ENCODE data around the gene AGT. TPM values are rescaled to one million over a fixed set of nuclear protein-coding genes. Genes with fewer than 3 reads are reported as not detected.
"Not testable (repeated sequence)": the region's sequence is repeated elsewhere in the genome, so short reads cannot be mapped to it uniquely, and the experiment has no call there.

AGT gene
- total RNA-seq, 1 experiment from 2014 or later: 1.0 TPM

GRCh38 chr1:230728710-230729392, 14.9 kb upstream of the AGT start:
- Mint-ChIP-seq H3K36me3 (no peaks in the 10 kb centered on the region), H3K4me1 (peaks cover 19% of the 10 kb centered on the region), H3K9me3 (0 out of 2 replicates have a peak, but pooled peaks cover 4% of the 10 kb centered on the region), H3K27ac (no peak overlapping the region; the same call in 1 of the 2 replicates), H3K27me3 (ENCODE audit: low read depth) (peaks cover 4% of the 10 kb centered on the region; the same call in 1 of the 2 replicates), H3K4me3 (no peak overlapping the region)
- ChIA-PET CTCF (interaction anchor here (1.6 kb wide), 1 partner anchor 31 kb away, joined by 3 read pairs; no protein-coding TSS in a partner anchor), POLR2A (no interaction called here)
- no peak for DNase-seq (ENCODE audit: low spot score)
- peak; percentile 79 for ATAC-seq
- peak; percentile 69 for TF ChIP-seq GABPB1 (CRISPR knock-in tag; IDR thresholded peaks at IDR 0.05)
- no peak for TF ChIP-seq SMAD3 (CRISPR knock-in tag; IDR thresholded peaks at IDR 0.05; ENCODE audit: borderline replicate concordance)

GRCh38 chr1:230725256-230726012, 11.5 kb upstream of the AGT start:
- H3K4me3 Mint-ChIP-seq: no peak overlapping the region
- ATAC-seq (no peak), DNase-seq (ENCODE audit: low spot score) (no peak)
- H3K9me3 Mint-ChIP-seq: peaks cover 30% of the 10 kb centered on the region
- TF ChIP-seq FOXK1 (CRISPR knock-in tag; IDR thresholded peaks at IDR 0.05) (no peak), NFATC4 (CRISPR knock-in tag; IDR thresholded peaks at IDR 0.05) (no peak), CTCF (IDR thresholded peaks at IDR 0.05) (no peak), TCF7 (CRISPR knock-in tag; IDR thresholded peaks at IDR 0.05; ENCODE audit: low read depth) (no peak), E2F1 (CRISPR knock-in tag; IDR thresholded peaks at IDR 0.05) (no peak), IRF2 (CRISPR knock-in tag; IDR thresholded peaks at IDR 0.05; ENCODE audit: borderline replicate concordance, low read depth) (no peak), STAT6 (CRISPR knock-in tag; conservative IDR thresholded peaks at IDR 0.05; ENCODE audit: low read depth) (no peak), JUN (CRISPR knock-in tag; IDR thresholded peaks at IDR 0.05) (no peak), SMAD3 (CRISPR knock-in tag; IDR thresholded peaks at IDR 0.05; ENCODE audit: borderline replicate concordance) (no peak), SMAD4 (CRISPR knock-in tag; IDR thresholded peaks at IDR 0.05) (no peak), ZNF138 (CRISPR knock-in tag; conservative IDR thresholded peaks at IDR 0.05) (no peak), NR2C2 (CRISPR knock-in tag; IDR thresholded peaks at IDR 0.05) (no peak)
- H3K27me3 Mint-ChIP-seq (ENCODE audit: low read depth): peaks cover 12% of the 10 kb centered on the region
- H3K36me3 Mint-ChIP-seq: peaks cover 19% of the 10 kb centered on the region
- ChIA-PET POLR2A (no interaction called here), CTCF (no interaction called here)
- no peak overlapping the region for H3K27ac Mint-ChIP-seq
- H3K4me1 Mint-ChIP-seq: peaks cover 19% of the 10 kb centered on the region

- Mint-ChIP-seq H3K36me3 (peaks cover 19% of the 10 kb centered on the region), H3K9me3 (peaks cover 27% of the 10 kb centered on the region), H3K27me3 (ENCODE audit: low read depth) (peaks cover 12% of the 10 kb centered on the region)
- DNase-seq (ENCODE audit: low spot score); H3K4me3 Mint-ChIP-seq; H3K27ac Mint-ChIP-seq; CTCF ChIA-PET; ATAC-seq; H3K4me1 Mint-ChIP-seq; POLR2A ChIA-PET: not testable (repeated sequence)
These were observed 8.1 kb upstream of the AGT start for GRCh38 chr1:230721849-230722522.
